Astrocyte (in vitro differentiated cells and primary cell): ENCODE results near the gene ZMYND8. TPM values are rescaled to one million over a fixed set of nuclear protein-coding genes. Genes with fewer than 3 reads are reported as not detected.

Source experiments
- DNase-seq: peaks from one replicate; pipeline ENCODE4 v3.0.0-alpha.2; 2010; ENCODE audit warnings: low read depth
- FAIRE-seq: peaks from 2 replicates; lab custom pipeline; 2011; peaks lifted over from hg19 to GRCh38; lab: Jason Lieb, UNC
- H2AFZ ChIP-seq: 2 replicates; pipeline ENCODE4 v1.6.0; 2012; ENCODE audit warnings: low read depth, low read length, inconsistent platforms
- H3K27ac ChIP-seq: 2 replicates; pipeline ENCODE4 v1.5.1; 2011; ENCODE audit warnings: low read depth, low read length, inconsistent platforms
- H3K27me3 ChIP-seq: 2 replicates; pipeline ENCODE4 v1.6.0; 2011; ENCODE audit warnings: low read length, inconsistent platforms; ENCODE audit not compliant: insufficient read depth
- H3K36me3 ChIP-seq: 2 replicates; pipeline ENCODE4 v1.5.1; 2011; ENCODE audit warnings: low read length, inconsistent platforms; ENCODE audit not compliant: insufficient read depth
- H3K4me1 ChIP-seq: 2 replicates; pipeline ENCODE4 v1.5.1; 2011; ENCODE audit warnings: low read length, inconsistent platforms; ENCODE audit not compliant: insufficient read depth
- H3K4me2 ChIP-seq: 2 replicates; pipeline ENCODE4 v1.6.0; 2012; ENCODE audit warnings: low read length, inconsistent platforms
- H3K4me3 ChIP-seq: 2 replicates; pipeline ENCODE4 v1.5.1; 2011; ENCODE audit warnings: low read depth, mild to moderate bottlenecking, low read length, inconsistent platforms; ENCODE audit not compliant: insufficient read depth
- H3K79me2 ChIP-seq: 2 replicates; pipeline ENCODE4 v1.6.0; 2012; ENCODE audit warnings: mild to moderate bottlenecking, low read length, inconsistent platforms; ENCODE audit not compliant: insufficient read depth
- H3K9ac ChIP-seq: 2 replicates; pipeline ENCODE4 v1.6.0; 2012; ENCODE audit warnings: mild to moderate bottlenecking, low read length, inconsistent platforms
- H3K9me3 ChIP-seq: 2 replicates; pipeline ENCODE4 v1.5.1; 2012; ENCODE audit warnings: low read depth, mild to moderate bottlenecking, low read length, inconsistent platforms; ENCODE audit not compliant: insufficient read depth
- H4K20me1 ChIP-seq: 2 replicates; pipeline ENCODE4 v1.6.0; 2012; ENCODE audit warnings: low read length, inconsistent platforms; ENCODE audit not compliant: insufficient read depth
- H3K27ac Mint-ChIP-seq: one replicate; pipeline ENCODE4 v1.8.0; 2021; ENCODE audit warnings: mild to moderate bottlenecking, mixed read lengths; ENCODE audit not compliant: unreplicated experiment
- H3K27me3 Mint-ChIP-seq: one replicate; pipeline ENCODE4 v1.8.0; 2021; ENCODE audit warnings: low read depth, mixed read lengths; ENCODE audit not compliant: unreplicated experiment
- H3K36me3 Mint-ChIP-seq: one replicate; pipeline ENCODE4 v1.8.0; 2021; ENCODE audit warnings: low read depth, mixed read lengths; ENCODE audit not compliant: unreplicated experiment
- H3K4me1 Mint-ChIP-seq: one replicate; pipeline ENCODE4 v1.8.0; 2021; ENCODE audit warnings: low read depth, mixed read lengths; ENCODE audit not compliant: unreplicated experiment
- H3K4me3 Mint-ChIP-seq: one replicate; pipeline ENCODE4 v1.8.0; 2021; ENCODE audit warnings: mild to moderate bottlenecking, moderate library complexity, mixed read lengths; ENCODE audit not compliant: unreplicated experiment
- H3K9me3 Mint-ChIP-seq: one replicate; pipeline ENCODE4 v1.8.0; 2021; ENCODE audit warnings: mild to moderate bottlenecking, mixed read lengths; ENCODE audit not compliant: unreplicated experiment
- CTCF ChIP-seq: IDR thresholded peaks from 2 replicates; pipeline ENCODE4 v1.5.1; 2011; ENCODE audit warnings: low read depth, mild to moderate bottlenecking, inconsistent platforms, low read length, moderate library complexity; ENCODE audit not compliant: insufficient read depth
- EZH2 ChIP-seq: IDR thresholded peaks from 2 replicates; pipeline ENCODE4 v1.6.1; 2012; ENCODE audit warnings: mild to moderate bottlenecking, low read length, inconsistent platforms; ENCODE audit not compliant: insufficient read depth
- total RNA-seq: library from RNA; stranded (reverse); gene quantifications from 2 replicates; pipeline ENCODE4 v1.2.1, GENCODE V29; 2021

The ZMYND8 gene
- total RNA-seq, 1 donor from 2014 or later: 45.8 TPM

GRCh38 chr20:47174456-47175243, 181.8 kb downstream of the ZMYND8 start:
- no peaks in the 10 kb centered on the region for H3K9me3 ChIP-seq
- no peak for DNase-seq
- no peak overlapping the region for H3K27ac Mint-ChIP-seq
- no peaks in the 10 kb centered on the region for H3K79me2 ChIP-seq
- no peak overlapping the region for H3K9ac ChIP-seq
- no peak overlapping the region for H3K4me3 Mint-ChIP-seq
- peaks cover 2% of the 10 kb centered on the region for H3K4me1 ChIP-seq
- no peaks in the 10 kb centered on the region for H3K36me3 Mint-ChIP-seq
- no peaks in the 10 kb centered on the region for H4K20me1 ChIP-seq
- H3K27me3 ChIP-seq: peaks cover 18% of the 10 kb centered on the region
- H2AFZ ChIP-seq: no peak overlapping the region
- H3K27me3 Mint-ChIP-seq: peaks cover 14% of the 10 kb centered on the region
- no peak overlapping the region for H3K4me3 ChIP-seq
- no peak overlapping the region for H3K4me2 ChIP-seq
- no peak overlapping the region for H3K27ac ChIP-seq
- no peak for FAIRE-seq
- no peak for TF ChIP-seq EZH2
- no peak for TF ChIP-seq CTCF
- no peaks in the 10 kb centered on the region for H3K4me1 Mint-ChIP-seq
- no peaks in the 10 kb centered on the region for H3K36me3 ChIP-seq
- H3K9me3 Mint-ChIP-seq: no peaks in the 10 kb centered on the region

- no peak for DNase-seq
- no peaks in the 10 kb centered on the region for H3K9me3 ChIP-seq
- Mint-ChIP-seq H3K27me3 (peaks cover 19% of the 10 kb centered on the region), H3K4me1 (no peaks in the 10 kb centered on the region), H3K9me3 (no peaks in the 10 kb centered on the region), H3K4me3 (no peak overlapping the region), H3K36me3 (no peaks in the 10 kb centered on the region), H3K27ac (no peak overlapping the region)
- peaks cover 22% of the 10 kb centered on the region for H3K27me3 ChIP-seq
- H3K9ac ChIP-seq: no peak overlapping the region
- no peaks in the 10 kb centered on the region for H3K36me3 ChIP-seq
- FAIRE-seq: no peak
- no peak for TF ChIP-seq CTCF
- TF ChIP-seq EZH2: no peak
- H3K27ac ChIP-seq: no peak overlapping the region
- no peak overlapping the region for H2AFZ ChIP-seq
- no peaks in the 10 kb centered on the region for H3K79me2 ChIP-seq
- no peak overlapping the region for H3K4me2 ChIP-seq
- H3K4me1 ChIP-seq: peaks cover 2% of the 10 kb centered on the region
- H4K20me1 ChIP-seq: no peaks in the 10 kb centered on the region
- H3K4me3 ChIP-seq: no peak overlapping the region
Measured at GRCh38 chr20:47173596-47174216, 182.8 kb downstream of the ZMYND8 start.

GRCh38 chr20:47172579-47172978, 183.9 kb downstream of the ZMYND8 start:
- no peak overlapping the region for H3K27ac ChIP-seq
- Mint-ChIP-seq H3K27me3 (peaks cover 28% of the 10 kb centered on the region), H3K27ac (no peak overlapping the region), H3K36me3 (no peaks in the 10 kb centered on the region), H3K4me3 (no peak overlapping the region), H3K4me1 (no peaks in the 10 kb centered on the region), H3K9me3 (no peaks in the 10 kb centered on the region)
- no peak for FAIRE-seq
- H3K27me3 ChIP-seq: peaks cover 25% of the 10 kb centered on the region
- TF ChIP-seq CTCF (no peak), EZH2 (no peak)
- no peaks in the 10 kb centered on the region for H3K79me2 ChIP-seq
- H4K20me1 ChIP-seq: no peaks in the 10 kb centered on the region
- no peak overlapping the region for H3K4me3 ChIP-seq
- no peak overlapping the region for H2AFZ ChIP-seq
- no peak overlapping the region for H3K4me2 ChIP-seq
- peaks cover 2% of the 10 kb centered on the region for H3K4me1 ChIP-seq
- H3K9me3 ChIP-seq: no peaks in the 10 kb centered on the region
- H3K9ac ChIP-seq: no peak overlapping the region
- no peaks in the 10 kb centered on the region for H3K36me3 ChIP-seq
- no peak for DNase-seq
